HT1080 (cell line): Measurements from ENCODE around the gene C2orf42. TPM values are rescaled to one million over a fixed set of nuclear protein-coding genes. Genes with fewer than 3 reads are reported as not detected.
"Not testable (repeated sequence)": the region's sequence is repeated elsewhere in the genome, so short reads cannot be mapped to it uniquely, and the experiment has no call there.

ENCODE experiments used
- DNase-seq: peaks from one replicate; pipeline ENCODE4 v3.0.0-alpha.2; 2015; ENCODE audit warnings: low read depth
- total RNA-seq: library from RNA; depleted of rRNA; stranded (reverse); fragments of >200 nt; shearing (Covaris generic); gene quantifications from 2 replicates; pipeline ENCODE4 v1.2.3, GENCODE V29; 2014

The C2orf42 gene
- total RNA-seq, 1 experiment from 2014 or later, result 14.7 TPM

- peak; percentile 68 for DNase-seq
These were observed 58.3 kb downstream of the C2orf42 start for GRCh38 chr2:70132244-70133126.

DNA sequence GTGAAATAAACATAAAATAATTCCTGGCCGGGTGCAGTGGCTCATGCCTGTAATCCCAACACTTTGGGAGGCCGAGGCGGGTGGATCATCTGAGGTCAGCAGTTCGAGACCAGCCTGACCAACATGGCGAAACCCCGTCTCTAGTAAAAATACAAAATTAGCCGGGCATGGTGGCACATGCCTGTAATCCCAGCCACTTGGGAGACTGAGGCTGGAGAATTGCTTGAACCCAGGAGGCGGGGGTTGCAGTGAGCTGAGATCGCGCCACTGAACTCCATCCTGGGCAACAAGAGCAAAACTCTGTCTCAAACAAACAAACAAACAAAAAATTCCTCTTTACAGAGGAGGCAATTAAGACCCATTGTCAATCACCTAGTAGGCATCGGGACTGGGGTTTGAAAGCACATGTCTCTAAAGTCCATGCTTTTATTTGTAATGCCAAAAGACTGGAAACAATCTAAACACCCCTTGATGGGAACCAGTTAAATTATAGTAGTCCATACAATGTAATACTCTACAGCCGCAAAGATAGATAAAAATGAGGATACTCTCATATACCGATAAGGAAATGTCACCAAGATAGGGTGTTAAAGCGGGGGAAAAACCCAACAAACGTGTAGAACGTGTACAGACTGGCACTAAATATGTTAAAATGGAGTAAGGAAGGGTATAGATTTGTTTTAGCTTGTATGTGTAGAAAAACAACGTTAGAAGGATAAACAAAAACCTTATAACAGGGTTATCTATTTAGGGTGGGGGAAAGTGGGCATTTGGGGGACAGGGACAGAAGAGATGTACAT, 59.3 kb downstream of the C2orf42 start:
- not testable (repeated sequence) for DNase-seq

DNA sequence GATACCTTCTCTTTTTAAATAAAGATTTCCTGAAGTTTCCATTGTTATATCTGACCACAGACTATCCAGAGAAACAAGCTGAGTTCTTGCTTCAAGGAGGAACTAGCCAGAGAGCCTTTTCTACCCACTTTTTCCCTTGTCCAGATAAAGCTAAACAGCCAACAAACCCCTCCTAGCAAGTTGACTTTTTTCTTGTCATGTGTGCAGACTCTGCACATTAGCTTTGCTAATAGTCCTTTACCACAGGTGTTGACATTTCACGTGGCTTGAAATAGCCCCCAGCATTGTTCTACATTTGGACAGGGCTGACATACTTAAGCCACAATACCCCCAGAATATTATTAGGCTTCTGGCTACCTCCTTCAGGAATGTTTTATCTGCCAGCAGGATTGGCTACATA, 62.8 kb downstream of the C2orf42 start:
- no peak for DNase-seq

GRCh38 chr2:70126413-70126812, 64.4 kb downstream of the C2orf42 start:
- no peak for DNase-seq

GRCh38 chr2:70125498-70125898, 65.3 kb downstream of the C2orf42 start:
- no peak for DNase-seq

DNA sequence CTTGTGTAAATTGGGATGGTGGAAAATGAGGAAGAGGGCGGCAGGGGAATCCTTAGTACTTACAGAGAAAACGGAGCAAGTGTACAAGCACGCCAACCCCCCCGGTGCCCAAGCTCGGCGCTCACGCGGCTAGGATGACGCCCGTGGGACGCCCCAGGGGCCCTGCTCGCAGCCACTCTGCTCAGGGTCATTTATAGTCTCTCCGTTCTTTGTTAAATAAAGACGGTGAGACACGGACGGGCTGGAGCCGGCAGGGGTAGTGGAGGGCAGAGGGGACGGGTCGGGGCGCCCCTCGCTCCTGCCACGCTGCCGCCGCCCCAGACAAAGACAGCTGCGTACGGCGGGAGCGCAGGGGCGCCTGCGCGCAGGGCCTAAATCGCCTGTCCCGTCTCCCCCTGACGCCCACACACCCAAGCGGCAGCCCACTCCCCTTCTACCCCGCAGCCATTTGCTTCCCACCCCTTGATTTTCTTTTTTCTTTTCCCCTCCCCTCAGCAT, 65.8 kb downstream of the C2orf42 start:
- DNase-seq, result no peak

- no peak for DNase-seq
These were observed 67.0 kb downstream of the C2orf42 start for GRCh38 chr2:70123829-70124116.

GRCh38 chr2:70123051-70123828, 67.6 kb downstream of the C2orf42 start:
- DNase-seq, result no peak

GRCh38 chr2:70122470-70122869, 68.3 kb downstream of the C2orf42 start:
- no peak for DNase-seq

GRCh38 chr2:70121627-70122372, 69.0 kb downstream of the C2orf42 start:
- DNase-seq, result no peak

- no peak for DNase-seq
These were observed 71.9 kb downstream of the C2orf42 start for GRCh38 chr2:70118798-70119454.

- DNase-seq, result no peak
These were observed 73.8 kb downstream of the C2orf42 start for GRCh38 chr2:70116936-70117552.

DNA sequence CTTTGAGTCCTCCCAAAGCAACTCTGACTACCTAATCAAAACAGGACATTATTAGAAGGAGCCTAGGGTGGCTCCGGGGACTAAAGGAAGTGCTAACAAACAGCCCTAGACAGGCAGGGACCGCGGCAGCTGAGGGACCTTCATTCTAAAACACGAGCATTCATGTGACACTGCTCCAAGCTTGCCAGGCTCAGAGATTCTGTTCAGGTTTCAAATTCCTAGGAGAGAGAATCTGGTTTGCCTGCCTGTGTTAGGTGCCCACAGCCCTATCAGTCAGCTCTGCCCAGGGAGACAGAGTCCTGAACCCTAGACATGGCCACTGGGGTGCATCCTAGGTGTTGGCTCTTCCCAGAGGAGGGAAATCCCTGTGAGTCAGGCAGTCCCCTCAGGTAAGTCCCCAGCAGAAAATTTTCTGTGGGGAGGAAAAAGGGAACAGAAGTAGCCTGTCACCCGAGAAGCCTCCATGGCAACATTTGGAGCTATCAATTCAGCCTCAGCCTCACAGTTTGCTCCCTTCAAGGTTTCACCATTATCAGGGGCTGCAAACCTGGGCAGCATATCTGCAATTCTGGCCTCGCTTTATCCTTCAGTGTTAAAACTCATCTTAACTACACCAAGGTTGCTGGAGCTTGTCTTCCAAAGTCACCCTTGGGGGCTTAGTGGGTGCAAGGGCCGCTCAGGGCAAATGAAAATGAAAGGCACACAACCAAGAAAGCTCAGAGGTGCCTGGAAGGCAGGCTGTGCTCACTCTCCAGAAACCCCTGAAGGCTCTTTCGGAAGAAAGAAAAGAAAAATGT, 75.0 kb downstream of the C2orf42 start:
- DNase-seq, result no peak

- no peak for DNase-seq
These were observed 77.3 kb downstream of the C2orf42 start for GRCh38 chr2:70113359-70114070.

- no peak for DNase-seq
These were observed 78.8 kb downstream of the C2orf42 start for GRCh38 chr2:70111752-70112591.

DNA sequence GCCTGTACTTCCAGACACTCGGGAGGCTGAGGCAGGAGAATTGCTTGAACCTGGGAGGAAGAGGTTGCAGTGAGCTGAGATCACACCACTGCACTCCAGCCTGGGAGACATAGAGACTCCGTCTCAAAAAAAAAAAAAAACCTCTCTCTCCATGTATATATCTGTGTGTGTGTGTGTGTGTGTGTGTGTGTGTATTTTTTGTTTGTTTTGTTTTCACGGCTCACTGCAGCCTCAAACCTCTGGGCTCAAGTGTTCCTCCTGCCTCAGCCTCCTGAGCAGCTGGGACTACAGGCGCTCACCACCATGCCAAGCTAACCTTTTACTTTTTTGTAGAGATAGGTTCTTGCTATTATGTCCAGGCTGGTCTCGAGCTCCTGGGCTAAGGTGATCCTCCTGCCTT, 80.4 kb downstream of the C2orf42 start:
- not testable (repeated sequence) for DNase-seq

GRCh38 chr2:70106138-70106537, 84.7 kb downstream of the C2orf42 start:
- not testable (repeated sequence) for DNase-seq
